TTC549 (cell line): ENCODE measurements around the gene APOBEC4.
A peak's percentile ranks its signal among the peaks of the same experiment; 100 is the strongest.
"Not testable (repeated sequence)": the region's sequence is repeated elsewhere in the genome, so short reads cannot be mapped to it uniquely, and the experiment has no call there.

ENCODE experiments used
- FAIRE-seq: peaks from 2 replicates; lab custom pipeline; 2012; peaks lifted over from hg19 to GRCh38; lab: Jason Lieb, UNC

The APOBEC4 gene

DNA sequence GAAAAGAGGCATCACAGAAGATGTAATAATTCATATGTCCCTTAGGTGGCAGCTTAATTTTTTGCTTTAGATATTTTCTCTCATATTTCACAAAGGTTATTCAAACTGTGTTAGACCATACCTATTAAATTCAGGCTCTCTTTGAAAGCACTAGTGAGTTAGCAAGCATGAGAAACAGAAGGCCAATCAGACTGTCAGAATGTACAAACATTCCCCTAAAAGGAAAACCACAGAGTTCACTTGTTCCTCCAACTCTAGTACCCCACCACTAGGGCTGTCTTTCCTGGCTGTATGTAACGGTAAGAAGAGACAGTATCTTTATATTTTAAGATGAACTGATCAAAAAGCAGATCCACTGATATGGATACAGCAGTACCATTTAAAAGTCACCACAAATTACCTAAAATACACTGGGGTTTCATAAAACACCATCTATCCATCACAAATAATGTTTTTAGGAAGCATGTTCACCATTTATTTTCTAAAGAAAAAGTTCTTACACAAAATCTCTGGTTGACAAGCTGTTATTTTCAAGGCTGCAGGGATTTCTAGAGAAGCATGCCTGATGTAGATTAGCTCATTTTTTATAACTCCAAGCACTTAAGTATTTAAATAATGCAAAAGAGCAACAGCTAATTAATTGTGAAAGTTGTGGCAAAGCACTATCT, 19.3 kb downstream of the APOBEC4 start:
- peak; percentile 97 for FAIRE-seq

DNA sequence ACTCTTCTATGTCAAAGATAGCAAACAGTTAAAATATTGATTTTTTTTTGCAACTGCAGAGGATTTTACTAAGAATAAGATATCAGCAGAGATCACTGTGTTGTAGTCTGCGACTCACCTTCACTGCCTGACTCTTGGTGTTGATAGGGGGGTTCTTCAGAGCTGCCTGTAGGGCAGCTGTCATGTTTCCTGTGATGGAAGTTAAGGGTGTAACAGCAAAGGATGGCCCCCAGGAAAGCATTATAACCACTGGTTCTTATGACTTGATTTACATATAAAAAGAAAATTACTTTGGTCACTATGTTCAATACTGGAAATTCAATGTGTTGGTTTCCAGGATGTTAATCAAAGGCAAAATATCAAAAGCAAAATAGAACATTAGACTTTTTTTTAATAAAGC, 20.2 kb downstream of the APOBEC4 start:
- no peak for FAIRE-seq

DNA sequence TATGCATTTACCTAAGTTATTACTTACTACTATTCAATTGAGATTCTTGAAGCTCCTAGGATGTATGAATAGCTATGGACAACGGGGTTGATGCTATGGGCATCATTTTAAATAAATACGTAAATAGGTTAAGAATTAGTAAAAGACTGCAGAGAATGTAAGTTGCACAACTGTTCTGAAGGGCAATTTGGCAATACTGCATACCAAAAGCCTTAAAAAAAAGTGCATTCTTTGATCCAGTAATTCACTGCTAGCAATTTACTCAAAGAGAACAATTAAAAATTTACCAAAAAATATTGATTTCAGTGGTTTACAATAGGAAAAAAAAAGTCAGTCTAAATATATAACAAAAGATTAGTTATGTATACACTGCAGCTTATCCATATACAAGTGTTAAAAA, 21.0 kb downstream of the APOBEC4 start:
- FAIRE-seq: peak; percentile 41

DNA sequence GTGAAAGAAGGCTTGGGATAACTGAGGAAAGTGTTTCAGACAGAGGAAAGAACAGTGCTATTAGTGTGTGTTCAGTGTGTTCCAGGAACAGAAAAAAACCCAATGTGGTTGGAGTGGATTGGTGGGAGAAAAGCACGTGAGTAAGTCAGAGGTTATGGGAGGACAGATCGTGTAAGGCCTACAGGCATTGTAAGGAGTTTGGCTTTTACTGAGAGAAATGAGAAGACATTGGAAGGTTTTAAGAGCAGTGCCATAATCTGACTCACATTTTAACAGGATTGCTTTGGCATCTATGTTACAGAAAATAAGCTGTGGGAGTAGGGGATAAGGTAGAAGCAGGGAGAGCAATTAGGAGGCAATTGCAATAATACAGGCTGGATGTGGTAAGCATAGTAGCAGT, 22.4 kb downstream of the APOBEC4 start:
- no peak for FAIRE-seq

DNA sequence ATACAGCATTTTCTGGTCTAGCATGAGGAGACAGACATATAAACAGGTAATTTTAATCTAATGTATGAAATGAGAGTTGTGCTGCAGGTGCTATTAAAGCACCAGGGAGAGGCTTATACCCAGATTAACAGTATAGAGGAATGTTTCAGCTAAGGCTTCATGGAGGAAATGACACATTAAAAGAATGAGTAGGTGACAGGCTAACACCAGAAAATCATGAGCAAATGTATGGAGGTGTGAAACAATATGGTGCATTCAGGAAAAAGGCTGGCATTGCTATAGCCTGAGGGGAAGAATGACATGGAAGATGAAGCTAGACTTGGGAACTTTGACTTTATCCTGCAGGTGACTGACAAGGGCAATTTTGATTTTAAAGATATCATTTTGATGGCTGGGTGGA, 24.6 kb downstream of the APOBEC4 start:
- no peak for FAIRE-seq

DNA sequence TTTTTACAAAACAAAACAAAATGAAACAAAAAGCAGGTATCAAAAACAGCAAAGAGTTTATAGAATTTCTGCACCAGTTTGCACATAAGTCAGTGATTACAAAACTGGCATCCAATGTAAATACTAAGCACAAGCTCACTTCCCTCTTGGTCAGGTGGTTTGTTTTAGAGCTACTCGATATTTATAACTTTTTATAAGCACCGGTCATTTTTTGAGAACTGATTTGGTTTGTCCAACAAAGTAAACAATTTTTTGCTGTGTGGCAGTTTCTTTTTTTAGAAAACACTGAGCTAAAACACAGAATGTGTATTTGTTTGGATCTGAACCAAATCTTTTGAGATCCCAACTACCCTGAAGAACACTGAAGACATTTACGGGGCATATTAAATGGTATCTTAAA, 26.9 kb downstream of the APOBEC4 start:
- FAIRE-seq: not testable (repeated sequence)

DNA sequence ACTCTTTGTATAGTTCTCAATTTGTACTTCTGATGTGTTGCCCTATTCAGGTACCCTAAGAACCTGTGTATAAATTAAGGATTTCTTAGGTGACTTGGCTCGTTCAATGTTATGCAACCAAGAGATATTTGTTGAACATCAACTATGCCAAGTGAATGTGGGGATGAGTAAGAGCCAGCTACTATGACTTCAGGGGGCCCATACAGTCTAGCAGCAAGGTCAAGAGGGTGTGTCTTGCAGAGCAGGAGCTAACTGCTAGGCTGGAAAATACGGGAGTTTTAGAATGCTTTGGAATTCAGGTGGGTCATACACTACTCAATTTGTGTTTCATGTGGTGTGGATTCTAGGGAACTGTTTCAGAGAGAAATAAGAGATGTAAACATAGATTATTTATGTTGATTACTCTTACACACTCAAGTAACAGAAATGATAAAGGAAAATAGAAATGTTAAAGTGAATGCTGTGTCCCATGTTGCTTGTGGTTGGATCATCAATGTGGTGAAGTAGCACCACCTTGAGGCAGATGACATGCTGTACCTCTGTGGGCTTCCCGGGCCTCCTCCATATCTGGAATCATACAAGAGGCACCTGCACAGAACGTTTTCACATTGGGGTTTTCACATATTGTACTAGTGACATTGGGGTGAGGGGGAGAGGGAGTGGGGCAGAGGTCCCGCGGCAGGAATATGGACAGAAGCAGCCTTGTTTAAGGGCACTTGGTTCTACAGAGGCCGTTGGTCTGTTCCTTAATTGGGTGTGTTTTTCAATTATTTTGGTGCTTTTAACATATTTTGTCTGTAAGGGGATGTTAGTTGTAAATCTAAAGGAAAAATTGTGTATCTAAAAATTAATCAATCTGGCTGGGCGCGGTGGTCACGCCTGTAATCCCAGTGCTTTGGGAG, 30.0 kb downstream of the APOBEC4 start:
- FAIRE-seq: peak; percentile 96

DNA sequence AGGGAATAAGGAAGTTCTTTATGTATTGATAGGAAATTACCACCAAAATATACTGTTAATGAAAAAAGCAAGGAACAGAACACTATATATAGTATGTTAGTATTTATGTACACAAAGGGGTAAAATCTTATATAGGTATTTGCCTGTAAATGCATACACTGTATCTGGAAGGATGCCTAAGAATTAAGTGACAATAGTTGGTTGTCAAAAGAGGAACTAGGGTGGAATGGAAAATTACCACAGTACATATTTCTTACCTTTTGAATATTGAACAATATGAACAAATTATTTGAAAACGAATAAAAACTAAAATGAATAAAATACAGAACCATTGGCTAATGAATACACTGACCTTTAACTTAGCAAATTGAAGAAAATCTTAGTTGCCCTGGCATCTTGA, 31.1 kb downstream of the APOBEC4 start:
- peak; percentile 53 for FAIRE-seq

DNA sequence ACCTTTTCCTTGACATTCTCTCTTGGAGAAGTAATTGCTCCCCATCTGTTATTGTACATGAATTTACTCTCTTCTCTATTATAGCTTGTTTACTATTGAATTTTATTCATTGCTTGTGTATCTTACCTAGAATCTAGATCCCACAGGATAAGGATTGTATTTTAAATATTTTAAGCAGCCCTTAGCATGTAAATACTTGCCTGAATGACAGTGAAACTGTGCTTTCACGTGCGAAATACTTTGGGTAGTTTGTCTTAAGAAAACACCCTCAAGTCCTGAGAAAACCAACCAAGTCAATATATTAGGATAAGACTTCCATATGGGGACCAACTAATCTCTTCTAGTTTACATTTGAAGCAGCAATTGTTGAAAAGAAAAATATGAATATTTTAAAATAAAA, 32.8 kb downstream of the APOBEC4 start:
- FAIRE-seq: no peak

DNA sequence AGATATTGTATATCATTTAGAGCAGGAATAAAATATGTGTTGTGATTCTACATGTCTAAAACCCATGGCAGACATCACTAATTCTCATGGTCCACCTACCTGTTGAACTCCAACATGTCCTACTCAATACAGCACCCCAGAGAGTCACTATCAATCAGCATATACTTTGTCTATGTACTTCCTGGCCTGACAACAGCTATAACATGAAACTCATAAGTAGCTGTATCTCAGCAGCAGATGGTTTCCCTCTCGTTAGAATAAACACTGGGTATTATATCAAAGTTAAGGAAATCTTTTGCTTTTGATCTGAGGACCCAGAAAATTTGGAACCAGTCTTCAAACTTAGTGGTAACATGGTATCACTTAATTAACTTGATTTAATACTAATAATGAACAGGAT, 33.3 kb downstream of the APOBEC4 start:
- FAIRE-seq: no peak

DNA sequence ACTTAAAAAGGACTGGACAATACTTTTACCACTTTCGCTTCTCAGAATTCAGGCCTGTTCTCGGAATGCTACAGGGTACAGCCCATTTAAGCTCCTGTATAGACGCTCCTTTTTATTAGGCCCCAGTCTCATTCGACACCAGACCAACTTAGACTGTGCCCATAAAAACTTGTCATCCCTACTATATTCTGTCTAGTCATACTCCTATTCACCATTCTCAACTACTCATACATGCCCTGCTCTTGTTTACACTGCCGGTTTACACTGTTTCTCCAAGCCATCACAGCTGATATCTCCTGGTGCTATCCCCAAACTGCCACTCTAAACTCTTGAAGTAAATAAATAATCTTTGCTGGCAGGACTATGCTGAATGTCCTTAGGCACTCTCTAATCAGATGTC, 34.9 kb downstream of the APOBEC4 start:
- FAIRE-seq: not testable (repeated sequence)

DNA sequence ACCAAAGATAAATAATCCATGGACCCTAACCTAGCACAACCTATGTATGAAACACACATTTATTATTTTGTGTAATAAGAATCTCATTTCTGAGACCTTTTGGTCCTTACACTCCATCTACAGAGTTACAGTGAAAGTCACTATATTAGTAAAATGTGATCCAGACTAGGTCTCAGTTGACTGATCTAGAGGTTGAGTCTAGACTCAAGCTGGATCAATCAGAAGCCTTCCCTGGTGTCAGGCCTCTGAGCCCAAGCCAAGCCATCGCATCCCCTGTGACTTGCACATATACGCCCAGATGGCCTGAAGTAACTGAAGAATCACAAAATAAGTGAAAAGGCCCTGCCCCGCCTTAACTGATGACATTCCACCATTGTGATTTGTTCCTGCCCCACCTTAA, 40.1 kb downstream of the APOBEC4 start:
- FAIRE-seq: not testable (repeated sequence)

DNA sequence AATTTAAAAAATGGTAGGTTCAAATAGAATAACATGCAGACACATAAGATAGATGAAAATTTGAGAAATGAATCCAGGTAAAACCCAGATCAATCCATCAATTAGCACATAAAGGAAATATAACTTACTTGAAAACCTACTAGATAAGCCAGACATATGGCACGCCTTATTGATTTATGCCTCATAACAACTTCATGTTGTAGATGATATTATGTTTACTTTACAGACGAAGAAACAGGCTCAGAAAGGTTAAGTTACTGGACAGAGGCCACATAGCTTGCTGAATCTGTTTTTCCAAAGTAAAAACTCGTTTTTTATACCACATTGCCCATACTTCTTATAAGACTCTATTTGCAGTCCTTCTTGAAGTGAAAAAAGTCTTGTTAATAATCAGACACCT, 40.7 kb downstream of the APOBEC4 start:
- no peak for FAIRE-seq

DNA sequence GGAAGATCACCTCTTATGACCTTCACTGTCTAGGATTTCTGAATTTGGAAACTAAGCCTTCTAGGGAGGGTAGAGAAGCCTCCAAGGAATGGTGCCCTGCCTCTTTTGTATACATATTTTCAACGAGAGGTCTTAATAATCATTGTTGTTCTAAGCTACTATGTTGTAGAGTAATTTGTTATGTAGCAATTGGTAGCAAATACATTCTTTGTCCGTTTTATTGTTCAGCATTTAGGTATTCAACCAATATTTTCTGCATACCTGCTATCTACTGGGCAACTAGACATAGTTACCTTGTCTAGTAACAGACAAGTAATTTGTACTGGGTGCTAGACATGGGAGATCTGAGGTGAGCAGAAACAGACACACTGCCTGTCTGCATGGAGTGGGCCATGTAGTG, 42.1 kb downstream of the APOBEC4 start:
- FAIRE-seq: no peak

DNA sequence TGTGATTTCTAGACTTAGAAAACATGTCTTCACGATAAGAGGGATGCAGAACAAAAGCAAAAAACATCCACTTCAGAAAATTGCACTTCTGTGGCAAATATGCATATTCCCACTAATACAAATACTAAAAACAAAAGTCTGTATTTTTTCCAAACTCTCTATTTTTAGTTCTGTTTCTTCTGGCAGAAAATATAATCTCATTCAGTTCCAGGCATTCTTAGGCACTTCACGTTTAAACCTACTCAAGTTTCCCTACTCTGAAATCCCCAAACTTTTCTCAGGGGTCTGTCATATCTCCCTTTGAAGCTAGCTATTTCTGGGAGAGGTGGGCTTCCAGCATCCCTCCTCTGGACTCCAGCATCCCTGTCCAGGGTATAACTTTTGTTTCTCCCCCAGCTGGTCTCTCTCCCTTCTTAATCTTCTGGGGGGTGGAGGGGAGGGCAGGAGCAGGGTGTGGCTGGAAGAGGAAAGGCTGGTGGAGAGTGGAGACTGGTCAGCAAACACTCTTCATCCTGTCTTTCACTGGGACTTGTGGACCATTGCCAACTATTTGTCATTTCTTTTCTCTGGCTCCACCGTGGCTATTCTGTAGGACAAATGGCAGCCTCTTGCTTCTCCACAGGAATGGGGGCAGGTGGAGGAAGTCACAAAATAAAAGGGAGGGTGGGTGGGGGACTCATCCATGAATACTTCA, 43.2 kb downstream of the APOBEC4 start:
- no peak for FAIRE-seq

DNA sequence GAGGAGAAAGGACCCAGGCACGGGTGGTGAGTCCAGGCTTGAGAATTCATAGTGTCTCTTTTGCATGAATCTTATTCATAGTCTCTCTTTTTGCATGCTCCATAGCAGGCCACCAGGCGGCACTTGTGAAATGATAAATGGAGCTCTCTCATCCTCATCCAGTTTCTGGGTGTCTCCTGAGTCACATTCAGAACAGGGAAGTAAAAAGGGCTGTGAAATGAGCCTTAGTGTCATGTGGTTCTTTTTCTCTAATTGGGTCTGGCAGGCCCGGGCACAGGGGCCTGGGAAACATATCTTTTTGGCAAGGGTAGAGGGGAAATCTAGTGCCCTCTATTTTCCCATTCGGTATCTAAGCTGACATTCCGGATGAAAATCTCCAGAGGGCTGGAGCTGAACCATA, 43.8 kb downstream of the APOBEC4 start:
- no peak for FAIRE-seq

DNA sequence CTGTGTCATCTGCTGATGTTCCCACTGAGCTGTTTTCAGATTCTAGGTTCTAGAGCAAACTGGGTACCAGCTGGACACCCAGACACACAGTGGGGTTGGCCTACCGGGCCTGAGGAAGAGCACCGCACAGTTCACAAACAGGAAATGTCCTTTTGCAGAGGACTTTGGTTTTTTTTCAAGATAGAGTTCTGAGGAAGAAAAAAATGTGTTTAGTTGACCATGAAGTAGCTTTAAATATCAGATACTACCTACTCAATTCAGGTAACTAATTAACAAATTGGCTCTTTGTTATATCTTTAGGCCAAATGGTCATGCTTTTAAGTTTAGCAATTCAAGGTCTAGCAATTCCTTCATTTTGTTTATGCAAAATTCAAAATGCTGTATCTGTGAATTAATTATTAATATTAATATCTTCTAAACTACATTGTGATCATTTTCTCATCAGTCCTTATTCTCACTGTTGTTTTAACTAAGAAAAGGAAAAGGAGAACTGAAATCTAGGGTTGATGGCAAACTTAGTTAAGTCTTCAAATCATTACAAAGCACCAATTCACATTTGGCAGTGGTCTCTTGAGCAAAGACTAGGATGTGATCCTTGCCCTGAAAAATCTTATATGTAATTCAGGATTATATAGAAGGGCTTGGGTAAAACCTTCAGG, 45.7 kb downstream of the APOBEC4 start:
- no peak for FAIRE-seq

DNA sequence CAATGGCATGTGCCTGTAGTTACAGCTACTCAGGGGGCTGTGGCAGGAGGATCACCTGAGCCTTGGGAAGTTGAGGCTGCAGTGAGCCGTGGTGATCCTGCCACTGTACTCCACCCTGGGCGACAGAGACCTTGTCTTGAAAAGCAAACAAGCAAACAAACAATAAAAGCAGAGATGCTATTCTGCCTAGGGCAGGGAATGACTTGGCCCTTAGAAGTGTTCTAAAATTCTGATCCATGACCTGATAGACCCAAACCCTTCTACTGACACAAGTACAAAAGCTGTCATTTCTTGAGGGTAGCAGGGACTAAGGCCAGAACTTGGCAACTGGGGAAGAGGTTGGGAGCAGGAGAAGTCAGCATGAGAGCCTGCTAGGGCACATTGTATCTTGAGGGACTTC, 47.2 kb downstream of the APOBEC4 start:
- no peak for FAIRE-seq

DNA sequence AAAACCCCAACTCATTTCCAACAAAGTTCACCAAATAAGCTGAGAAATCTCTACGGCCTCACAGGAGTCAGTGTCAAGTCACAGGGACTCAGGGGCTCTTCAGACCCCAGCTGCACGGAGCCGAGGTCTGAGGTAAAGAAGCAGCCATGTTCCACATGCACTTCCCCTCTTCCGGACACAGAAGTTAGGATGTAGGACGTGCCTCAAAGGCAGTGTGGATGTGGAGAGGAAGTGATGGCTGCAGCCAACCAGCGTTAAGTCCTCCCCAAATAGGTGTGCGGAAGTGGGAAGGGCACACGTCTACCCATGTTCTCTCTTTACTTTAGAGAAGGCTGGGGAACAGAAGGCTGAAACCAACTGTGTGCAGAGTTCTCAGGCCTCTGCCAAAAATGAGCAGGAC, 48.3 kb downstream of the APOBEC4 start:
- FAIRE-seq: no peak

DNA sequence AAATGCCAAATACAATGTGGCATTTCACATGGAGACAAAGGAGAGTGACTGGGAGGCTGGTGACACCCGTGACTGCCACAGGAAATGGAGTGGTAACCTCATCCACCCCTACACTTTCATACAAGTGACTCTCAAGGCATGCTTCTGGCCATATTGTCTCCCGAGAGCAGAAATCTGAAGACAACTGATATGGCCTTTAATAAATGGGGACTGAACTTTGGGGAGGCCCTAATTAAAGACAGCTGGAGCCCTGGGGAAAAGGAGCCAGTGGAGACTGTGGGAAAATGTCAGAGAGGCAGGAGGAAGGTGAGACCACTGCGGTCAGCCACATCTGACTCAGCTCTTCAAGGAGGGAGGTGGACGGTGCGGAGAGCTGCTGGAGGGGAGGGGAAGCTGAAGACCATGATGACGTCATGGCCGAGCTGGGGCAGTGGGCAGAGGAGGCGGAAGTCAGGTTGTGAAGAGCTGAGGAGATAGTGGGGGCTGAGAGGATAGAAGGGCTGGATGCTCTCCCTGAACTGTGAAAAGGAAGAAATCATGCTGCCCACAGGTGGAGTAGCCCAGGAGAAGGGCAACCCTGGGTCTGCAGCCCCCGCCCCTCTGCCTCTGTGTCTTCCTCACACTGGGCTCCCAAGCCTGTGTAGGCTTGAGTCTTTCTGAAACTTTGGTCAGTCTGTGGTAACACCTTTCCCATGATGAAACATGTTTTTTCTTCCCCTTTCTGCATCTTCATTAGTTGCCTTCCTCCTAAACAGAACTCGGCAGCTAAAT, 48.9 kb downstream of the APOBEC4 start:
- no peak for FAIRE-seq

DNA sequence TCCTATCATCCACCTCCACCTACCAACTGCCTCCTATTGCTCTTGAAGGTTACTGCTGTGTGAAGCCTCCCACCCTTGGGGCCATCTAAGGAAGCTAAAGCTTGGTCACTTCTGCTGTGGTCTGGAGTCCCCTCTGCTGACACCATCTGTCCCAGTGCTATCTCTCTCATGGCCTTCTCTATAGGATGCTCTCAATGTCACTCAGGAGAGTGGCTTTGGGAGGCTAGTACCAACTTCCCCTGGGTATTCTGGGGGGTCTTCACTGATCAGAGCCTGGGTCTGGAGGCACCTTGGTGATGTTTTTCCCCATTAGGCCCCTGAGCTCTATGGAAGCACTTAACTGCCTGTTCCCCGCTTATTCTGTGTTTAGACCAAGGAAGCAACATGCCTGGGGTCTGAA, 50.6 kb downstream of the APOBEC4 start:
- no peak for FAIRE-seq

DNA sequence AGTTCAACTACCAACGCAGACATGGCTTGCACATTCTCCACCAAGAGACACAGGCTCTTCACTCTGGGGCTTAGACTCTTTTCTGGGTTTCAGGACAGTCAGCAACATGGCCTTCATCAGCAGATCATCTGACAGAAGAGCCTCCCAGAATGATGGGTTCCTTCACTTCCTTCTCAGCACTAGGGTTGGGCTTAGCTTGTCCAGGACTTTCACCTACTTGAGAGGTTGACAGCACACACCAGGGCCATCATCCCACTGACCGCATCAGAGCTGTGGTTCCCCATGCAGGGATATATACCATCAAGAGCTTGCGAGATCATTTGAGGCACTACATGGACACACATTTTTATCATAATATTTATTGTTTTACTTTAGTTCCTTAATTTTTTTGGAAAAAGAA, 52.5 kb downstream of the APOBEC4 start:
- no peak for FAIRE-seq
